Activated naive CD4-positive, alpha-beta T cell treated with anti-CD3 and anti-CD28 coated beads, Interleukin-2, amount 50 U/mL, for 24 hours (primary cell): ENCODE measurements around the gene AKR1C2.
"Not testable (repeated sequence)": the region's sequence is repeated elsewhere in the genome, so short reads cannot be mapped to it uniquely, and the experiment has no call there.

Source experiments
- H3K27ac Mint-ChIP-seq: one replicate; pipeline ENCODE4 v1.8.0; 2021; ENCODE audit warnings: mild to moderate bottlenecking, mixed read lengths
- H3K27me3 Mint-ChIP-seq: one replicate; pipeline ENCODE4 v1.8.0; 2021; ENCODE audit warnings: mixed read lengths
- H3K36me3 Mint-ChIP-seq: one replicate; pipeline ENCODE4 v1.8.0; 2021; ENCODE audit warnings: mixed read lengths
- H3K4me1 Mint-ChIP-seq: one replicate; pipeline ENCODE4 v1.8.0; 2021; ENCODE audit warnings: mixed read lengths
- H3K4me3 Mint-ChIP-seq: one replicate; pipeline ENCODE4 v1.8.0; 2021; ENCODE audit warnings: mild to moderate bottlenecking, mixed read lengths
- H3K9me3 Mint-ChIP-seq: one replicate; pipeline ENCODE4 v1.8.0; 2021; ENCODE audit warnings: mixed read lengths

The AKR1C2 gene

GRCh38 chr10:4981722-4982471, 21.8 kb downstream of the AKR1C2 start:
- Mint-ChIP-seq H3K36me3 (no peaks in the 10 kb centered on the region), H3K4me3 (no peak overlapping the region), H3K4me1 (no peaks in the 10 kb centered on the region), H3K27ac (no peak overlapping the region), H3K27me3 (peaks cover 2% of the 10 kb centered on the region), H3K9me3 (no peaks in the 10 kb centered on the region)

DNA sequence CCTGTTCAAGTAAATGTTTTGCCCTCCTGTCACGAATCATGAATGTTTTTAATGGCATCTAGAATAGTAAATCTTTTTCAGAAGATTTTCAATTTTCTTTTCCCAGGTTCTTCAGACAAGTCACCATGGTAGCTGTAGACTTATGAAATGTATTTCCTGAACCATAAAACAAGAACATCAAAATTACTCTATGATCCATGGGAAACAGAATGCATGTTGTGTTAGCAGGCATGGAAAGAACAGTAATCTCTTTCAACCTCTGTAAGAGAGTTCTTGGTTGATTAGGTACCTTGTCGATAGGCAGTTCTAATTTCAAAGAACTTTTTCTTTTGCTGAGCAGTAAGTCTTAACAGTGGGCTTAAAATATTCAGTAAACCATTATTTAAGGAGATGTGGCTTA, 22.9 kb downstream of the AKR1C2 start:
- H3K36me3 Mint-ChIP-seq: no peaks in the 10 kb centered on the region
- H3K9me3 Mint-ChIP-seq: no peaks in the 10 kb centered on the region

GRCh38 chr10:4978870-4979269, 24.8 kb downstream of the AKR1C2 start:
- Mint-ChIP-seq H3K27me3 (peaks cover 2% of the 10 kb centered on the region), H3K36me3 (no peaks in the 10 kb centered on the region), H3K4me1 (no peaks in the 10 kb centered on the region), H3K9me3 (no peaks in the 10 kb centered on the region), H3K4me3 (no peak overlapping the region), H3K27ac (no peak overlapping the region)

More for the DNA sequence above, 22.9 kb downstream of the AKR1C2 start:
- H3K4me3 Mint-ChIP-seq: no peak overlapping the region
- no peak overlapping the region for H3K27ac Mint-ChIP-seq
- H3K27me3 Mint-ChIP-seq: peaks cover 2% of the 10 kb centered on the region
- no peaks in the 10 kb centered on the region for H3K4me1 Mint-ChIP-seq

DNA sequence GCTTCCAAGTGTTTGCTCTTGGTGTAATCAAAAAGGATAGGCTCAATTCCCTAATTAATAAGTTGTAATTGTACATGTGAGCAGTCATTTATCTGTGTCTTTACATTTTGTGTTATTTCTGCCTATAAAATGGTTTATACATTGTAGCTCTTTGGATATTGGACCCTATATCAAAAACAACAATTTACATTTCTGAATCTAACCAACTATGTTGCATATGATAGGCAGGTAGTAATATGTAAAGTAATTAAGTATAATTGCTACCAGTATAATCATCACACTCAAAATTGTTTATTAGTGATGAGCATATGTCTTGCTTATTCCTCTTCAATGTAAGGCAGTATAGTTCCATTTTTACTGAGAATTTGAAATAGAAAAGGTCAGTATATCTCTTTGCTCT, 26.6 kb downstream of the AKR1C2 start:
- Mint-ChIP-seq H3K4me3 (no peak overlapping the region), H3K36me3 (no peaks in the 10 kb centered on the region), H3K27me3 (no peaks in the 10 kb centered on the region), H3K27ac (no peak overlapping the region), H3K9me3 (no peaks in the 10 kb centered on the region), H3K4me1 (no peaks in the 10 kb centered on the region)

DNA sequence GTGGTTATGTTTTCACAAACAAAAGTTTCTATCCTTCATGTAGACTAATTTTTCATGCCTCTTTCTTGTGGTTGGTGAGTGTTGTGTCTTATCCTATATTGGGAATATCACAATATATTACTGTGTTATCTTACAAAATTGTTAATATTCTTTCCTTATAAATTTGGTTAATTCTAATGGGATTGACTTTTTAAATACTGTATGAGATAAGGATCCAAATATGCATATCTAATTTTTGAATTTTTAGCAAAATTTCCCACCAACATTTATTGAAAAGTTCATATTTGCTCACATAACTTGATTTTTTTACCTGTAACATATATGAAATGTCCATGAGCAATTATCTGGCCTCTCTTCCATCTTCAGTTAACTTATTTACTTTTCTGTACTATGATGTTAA, 29.3 kb downstream of the AKR1C2 start:
- not testable (repeated sequence) for H3K4me3 Mint-ChIP-seq, H3K4me1 Mint-ChIP-seq, H3K9me3 Mint-ChIP-seq, H3K27me3 Mint-ChIP-seq, H3K36me3 Mint-ChIP-seq, H3K27ac Mint-ChIP-seq

DNA sequence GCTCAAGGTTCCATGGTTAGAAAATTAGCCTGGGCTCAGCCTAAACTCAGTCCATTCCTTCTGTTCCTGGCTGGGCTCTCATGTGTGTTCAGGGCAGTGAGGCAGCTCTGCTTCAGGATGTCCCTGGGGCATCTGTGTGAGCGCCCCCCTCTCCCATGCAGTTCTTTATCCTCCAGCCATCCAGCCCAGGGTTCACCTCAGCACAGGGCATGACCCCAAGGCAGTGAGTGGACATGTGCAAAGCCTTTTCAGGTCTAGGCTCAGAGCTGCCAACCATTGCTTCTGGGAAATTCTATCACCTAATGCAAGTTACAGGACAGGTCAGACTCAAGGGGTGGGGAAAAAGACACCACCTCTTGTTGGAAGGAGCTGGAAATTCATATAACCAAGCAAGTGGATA, 30.4 kb downstream of the AKR1C2 start:
- not testable (repeated sequence) for H3K4me1 Mint-ChIP-seq, H3K27ac Mint-ChIP-seq, H3K4me3 Mint-ChIP-seq, H3K27me3 Mint-ChIP-seq, H3K36me3 Mint-ChIP-seq, H3K9me3 Mint-ChIP-seq

DNA sequence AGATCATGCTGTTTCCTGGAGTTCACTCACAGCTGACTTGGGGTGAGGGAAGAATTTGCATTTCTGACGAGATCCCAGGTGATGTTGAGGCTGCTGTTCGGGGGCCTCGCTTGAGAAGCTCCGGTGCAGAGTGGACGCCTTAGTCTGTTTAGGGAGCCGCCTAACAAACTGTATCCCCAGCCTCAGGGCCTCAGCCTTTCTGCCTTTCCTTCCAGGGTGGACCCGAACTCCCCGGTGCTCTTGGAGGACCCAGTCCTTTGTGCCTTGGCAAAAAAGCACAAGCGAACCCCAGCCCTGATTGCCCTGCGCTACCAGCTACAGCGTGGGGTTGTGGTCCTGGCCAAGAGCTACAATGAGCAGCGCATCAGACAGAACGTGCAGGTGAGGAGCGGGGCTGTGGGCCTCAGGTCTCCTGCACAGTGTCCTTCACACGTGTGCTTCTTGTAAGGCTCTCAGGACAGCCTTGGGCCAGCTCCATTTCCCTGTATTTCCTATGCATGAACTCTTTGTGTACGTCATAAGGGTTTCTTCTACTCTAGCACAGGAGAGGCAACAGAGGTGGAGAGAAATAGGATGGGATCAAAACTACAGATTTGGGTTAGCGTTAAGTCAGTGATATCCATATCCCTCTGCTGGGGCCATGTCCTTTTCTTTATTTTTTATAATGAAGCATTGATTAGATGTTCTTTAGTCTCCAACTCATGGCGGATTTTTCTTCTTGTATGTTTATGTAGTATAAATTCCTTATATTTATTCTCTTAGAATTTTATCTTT, 31.1 kb downstream of the AKR1C2 start:
- not testable (repeated sequence) for H3K27me3 Mint-ChIP-seq, H3K36me3 Mint-ChIP-seq, H3K4me1 Mint-ChIP-seq, H3K27ac Mint-ChIP-seq, H3K4me3 Mint-ChIP-seq, H3K9me3 Mint-ChIP-seq

DNA sequence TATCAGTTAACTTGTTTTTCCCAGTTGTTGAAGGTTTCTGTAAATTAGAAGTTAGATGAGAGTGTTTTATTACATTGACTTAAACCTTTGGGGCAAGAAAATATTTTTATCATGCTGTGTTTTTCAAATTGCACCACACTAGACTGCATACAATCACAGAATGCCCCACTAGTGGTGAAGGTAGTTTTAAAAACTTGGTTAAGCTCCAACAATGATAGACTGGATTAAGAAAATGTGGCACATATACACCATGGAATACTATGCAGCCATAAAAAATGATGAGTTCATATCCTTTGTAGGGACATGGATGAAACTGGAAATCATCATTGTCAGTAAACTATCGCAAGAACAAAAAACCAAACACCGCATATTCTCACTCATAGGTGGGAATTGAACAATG, 33.3 kb downstream of the AKR1C2 start:
- not testable (repeated sequence) for H3K27me3 Mint-ChIP-seq, H3K4me1 Mint-ChIP-seq, H3K27ac Mint-ChIP-seq, H3K9me3 Mint-ChIP-seq, H3K36me3 Mint-ChIP-seq, H3K4me3 Mint-ChIP-seq

DNA sequence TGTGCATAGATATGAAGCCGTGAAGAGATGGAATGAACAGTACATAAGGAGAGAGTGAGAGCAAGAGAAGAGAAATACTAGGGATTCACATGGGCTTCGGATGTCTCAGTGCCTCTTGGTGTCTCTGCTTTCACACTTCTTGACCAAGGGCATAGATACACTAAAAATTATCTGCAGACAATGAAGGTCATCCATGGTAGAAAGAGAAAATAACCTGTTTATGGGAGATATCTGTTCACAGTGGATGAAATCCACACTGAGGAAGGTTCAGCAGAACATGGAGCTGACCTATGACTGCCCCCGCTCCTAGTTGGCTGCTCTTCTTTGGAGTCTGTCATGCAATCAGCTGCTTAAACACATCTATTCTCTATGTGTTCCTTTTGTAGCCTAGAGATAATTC, 34.4 kb downstream of the AKR1C2 start:
- H3K4me1 Mint-ChIP-seq, H3K9me3 Mint-ChIP-seq, H3K27ac Mint-ChIP-seq, H3K4me3 Mint-ChIP-seq, H3K36me3 Mint-ChIP-seq, H3K27me3 Mint-ChIP-seq: not testable (repeated sequence)

DNA sequence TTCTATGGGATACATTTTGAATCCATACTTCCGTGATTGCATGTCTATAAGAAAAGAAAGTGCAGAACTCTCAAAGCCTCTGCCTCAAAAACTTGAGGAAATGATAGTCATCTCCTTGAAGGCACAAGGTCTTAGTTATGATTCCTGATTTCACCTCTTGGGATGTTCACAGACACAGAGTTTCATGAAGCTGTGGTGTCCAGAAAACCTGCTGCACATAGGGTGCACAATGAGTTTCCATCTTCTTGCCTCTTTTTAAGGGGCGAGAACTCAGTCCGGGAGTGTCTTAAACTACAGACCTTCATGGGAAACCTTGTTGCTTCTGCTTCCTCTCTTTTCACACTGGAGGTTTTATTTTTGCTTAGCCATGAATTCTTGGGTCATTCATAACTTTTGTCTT, 36.5 kb downstream of the AKR1C2 start:
- H3K9me3 Mint-ChIP-seq, H3K4me3 Mint-ChIP-seq, H3K36me3 Mint-ChIP-seq, H3K27ac Mint-ChIP-seq, H3K27me3 Mint-ChIP-seq, H3K4me1 Mint-ChIP-seq: not testable (repeated sequence)

DNA sequence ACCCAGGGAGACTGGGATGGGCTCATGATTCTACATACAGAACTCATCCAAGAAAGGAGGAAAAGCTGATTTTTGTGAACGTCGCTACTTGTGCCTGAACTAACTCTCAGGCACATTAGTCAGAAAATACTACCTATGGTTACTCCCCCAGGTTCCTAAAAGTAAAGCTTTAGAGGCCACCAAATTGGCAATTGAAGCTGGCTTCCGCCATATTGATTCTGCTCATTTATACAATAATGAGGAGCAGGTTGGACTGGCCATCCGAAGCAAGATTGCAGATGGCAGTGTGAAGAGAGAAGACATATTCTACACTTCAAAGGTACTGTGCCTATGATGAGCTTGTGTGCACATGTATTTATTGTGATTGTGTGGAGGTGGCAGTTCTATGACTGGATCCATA, 37.9 kb downstream of the AKR1C2 start:
- H3K4me3 Mint-ChIP-seq, H3K27ac Mint-ChIP-seq, H3K27me3 Mint-ChIP-seq, H3K9me3 Mint-ChIP-seq, H3K36me3 Mint-ChIP-seq, H3K4me1 Mint-ChIP-seq: not testable (repeated sequence)

DNA sequence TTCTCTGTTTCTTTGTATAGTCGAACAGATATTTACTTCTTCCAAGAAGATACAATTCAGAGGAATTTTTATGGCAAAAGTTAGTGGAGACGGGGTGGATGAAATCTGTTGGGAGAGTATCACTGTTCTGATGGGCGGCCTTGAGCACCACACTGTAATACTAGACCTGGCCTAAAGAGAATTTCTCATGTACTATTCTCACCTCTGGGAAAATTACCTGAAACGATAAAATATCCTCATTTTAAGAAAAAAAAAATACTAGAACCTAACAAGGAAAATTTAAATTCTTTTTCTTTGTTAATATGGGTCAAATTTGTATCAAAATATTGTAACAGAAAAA, 39.9 kb downstream of the AKR1C2 start:
- H3K27me3 Mint-ChIP-seq, H3K36me3 Mint-ChIP-seq, H3K4me1 Mint-ChIP-seq, H3K4me3 Mint-ChIP-seq, H3K27ac Mint-ChIP-seq, H3K9me3 Mint-ChIP-seq: not testable (repeated sequence)

GRCh38 chr10:4962876-4963814, 40.5 kb downstream of the AKR1C2 start, which contains the start of gene AKR1C1:
TSS of gene AKR1C1 (plus strand) at chr10:4963415. CDS start at chr10:4963445, 30 bp downstream.
- not testable (repeated sequence) for H3K4me3 Mint-ChIP-seq, H3K27me3 Mint-ChIP-seq, H3K36me3 Mint-ChIP-seq, H3K4me1 Mint-ChIP-seq, H3K9me3 Mint-ChIP-seq, H3K27ac Mint-ChIP-seq

- H3K4me1 Mint-ChIP-seq, H3K36me3 Mint-ChIP-seq, H3K27ac Mint-ChIP-seq, H3K9me3 Mint-ChIP-seq, H3K4me3 Mint-ChIP-seq, H3K27me3 Mint-ChIP-seq: not testable (repeated sequence)
Observed at GRCh38 chr10:4962308-4962707, 41.3 kb downstream of the AKR1C2 start.

DNA sequence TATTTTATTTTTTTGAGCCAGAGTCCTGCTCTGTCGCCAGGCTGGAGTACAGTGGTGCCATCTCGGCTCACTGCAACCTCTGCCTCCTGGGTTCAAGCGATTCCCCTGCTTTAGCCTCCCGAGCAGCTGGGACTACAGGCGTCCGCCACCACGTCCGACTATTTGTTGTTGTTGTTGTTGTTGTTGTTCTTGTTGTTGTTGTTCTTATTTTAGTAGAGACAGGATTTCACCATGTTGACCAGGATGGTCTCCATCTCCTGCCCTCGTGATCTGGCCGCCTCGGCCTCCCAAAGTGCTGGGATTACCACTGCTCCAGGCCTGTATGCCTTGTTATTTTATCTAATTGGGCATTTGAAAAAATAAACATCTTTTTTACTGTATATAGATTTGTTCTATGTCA, 42.1 kb downstream of the AKR1C2 start:
- not testable (repeated sequence) for H3K4me3 Mint-ChIP-seq, H3K27me3 Mint-ChIP-seq, H3K36me3 Mint-ChIP-seq, H3K9me3 Mint-ChIP-seq, H3K4me1 Mint-ChIP-seq, H3K27ac Mint-ChIP-seq

DNA sequence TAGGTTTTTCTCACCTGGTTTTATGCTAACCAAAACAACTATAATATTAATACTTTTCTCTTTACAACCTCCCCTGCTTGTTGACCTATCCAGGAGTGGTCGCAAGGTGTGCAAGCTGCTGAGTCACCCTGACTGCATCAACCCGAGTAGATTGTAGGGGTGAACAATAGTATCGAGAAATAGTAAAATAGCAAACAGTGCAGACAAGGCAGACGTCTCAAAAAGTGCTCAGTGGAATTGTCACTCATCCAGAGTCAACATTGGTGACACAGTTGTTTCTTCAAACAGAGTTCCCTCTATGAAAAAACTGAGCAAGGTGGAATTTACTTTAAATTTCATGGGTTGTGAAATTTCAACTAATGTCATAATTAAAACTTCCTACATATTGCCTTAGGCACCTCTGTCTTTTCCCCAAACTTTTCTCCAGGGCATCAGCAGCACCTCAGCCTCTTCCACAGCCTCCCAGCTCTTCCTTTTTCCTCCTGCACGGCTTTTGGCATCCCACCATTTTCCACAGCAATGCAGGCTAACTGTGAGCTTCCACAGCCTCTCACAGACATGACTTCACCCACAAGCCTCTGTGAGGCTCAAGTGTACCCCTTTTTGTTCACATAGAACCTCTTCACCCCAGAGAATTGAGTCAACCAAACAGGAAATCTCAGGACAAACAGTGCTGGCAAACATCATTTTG, 46.6 kb downstream of the AKR1C2 start:
- not testable (repeated sequence) for H3K27ac Mint-ChIP-seq, H3K4me1 Mint-ChIP-seq, H3K36me3 Mint-ChIP-seq, H3K27me3 Mint-ChIP-seq, H3K4me3 Mint-ChIP-seq, H3K9me3 Mint-ChIP-seq
